Right lobe of liver (tissue), 4 donors: Measurements from ENCODE around the gene RIT2.

Source experiments
- CTCF ChIP-seq, 4 donors: fragments of 200-600 bp in 3 of 4; fragments of 450-650 bp in 1 of 4; IDR thresholded peaks; one replicate each; pipeline versions ENCODE4 v1.5.1 to v1.8.0; 2016 to 2022; ENCODE audit warnings: antibody characterized with exemption in 4 of 4, mild to moderate bottlenecking in 2 of 4
- POLR2A ChIP-seq: fragments of 450-650 bp; IDR thresholded peaks from one replicate; pipeline ENCODE4 v1.6.1; 2017; ENCODE audit warnings: antibody characterized with exemption, mild to moderate bottlenecking
- donor health status: DM: no; HTN: no; CAD: no.
- donor health status: DM: no; HTN: no; CAD: no.
- donor health status: DM: no; HTN: yes; CAD: no.

- TF ChIP-seq CTCF (IDR thresholded peaks at IDR 0.05) (no peak), POLR2A (no peak)
Observed at GRCh38 chr18:42771936-42772335, 343.5 kb downstream of the RIT2 start.
